PFSK-1 (cell line): ENCODE data around the gene PHACTR1.

Experiments
- FOXP2 ChIP-seq: optimal IDR thresholded peaks from 2 replicates; pipeline ENCODE3; 2011; ENCODE audit warnings: borderline replicate concordance, control low read depth, inconsistent platforms; ENCODE audit not compliant: insufficient read depth; ENCODE audit errors: extremely low read length, extremely low read depth
- POLR2AphosphoS5 ChIP-seq: IDR thresholded peaks from 2 replicates; pipeline ENCODE4 v1.6.1; 2012; ENCODE audit warnings: low read depth, mild to moderate bottlenecking, control low read depth, low read length, moderate library complexity
- REST ChIP-seq, 2 experiments: IDR thresholded peaks; 2 replicates each; pipeline versions ENCODE4 v1.6.1 to v1.8.0; 2011 to 2012; ENCODE audit warnings: low read depth in 2 of 2, low read length in 2 of 2, control low read depth in 1 of 2, inconsistent platforms in 1 of 2, mild to moderate bottlenecking in 1 of 2, moderate library complexity in 1 of 2; ENCODE audit not compliant: insufficient read depth in 1 of 2
- SIN3A ChIP-seq: IDR thresholded peaks from 2 replicates; pipeline ENCODE4 v1.6.1; 2012; ENCODE audit warnings: mild to moderate bottlenecking, low read length, moderate library complexity, borderline replicate concordance; ENCODE audit not compliant: insufficient read depth
- TAF1 ChIP-seq: IDR thresholded peaks from 2 replicates; pipeline ENCODE4 v1.6.1; 2012; ENCODE audit warnings: low read length, control low read depth, borderline replicate concordance; ENCODE audit not compliant: insufficient read depth

The PHACTR1 gene

GRCh38 chr6:13113376-13113775 lies 396.8 kb downstream of the PHACTR1 start:
- TF ChIP-seq POLR2AphosphoS5: no peak
- TF ChIP-seq TAF1: no peak
- TF ChIP-seq SIN3A: no peak

GRCh38 chr6:13113981-13114593 lies 397.5 kb downstream of the PHACTR1 start:
- no peak for TF ChIP-seq POLR2AphosphoS5
- no peak for TF ChIP-seq FOXP2
- TF ChIP-seq TAF1: no peak
- TF ChIP-seq SIN3A: no peak
- TF ChIP-seq REST (IDR thresholded peaks at IDR 0.05; ENCODE audit: insufficient read depth in 1 of 2, low read depth in 2 of 2, low read length in 2 of 2): no peak

GRCh38 chr6:13116155-13116554 lies 399.6 kb downstream of the PHACTR1 start:
- TF ChIP-seq POLR2AphosphoS5 (no peak), REST (IDR thresholded peaks at IDR 0.05; ENCODE audit: insufficient read depth in 1 of 2, low read depth in 2 of 2, low read length in 2 of 2) (no peak), SIN3A (no peak), FOXP2 (no peak), TAF1 (no peak)

GRCh38 chr6:13117570-13117969 lies 401.0 kb downstream of the PHACTR1 start:
- TF ChIP-seq POLR2AphosphoS5 (no peak), SIN3A (no peak), FOXP2 (no peak), TAF1 (no peak), REST (IDR thresholded peaks at IDR 0.05; ENCODE audit: insufficient read depth in 1 of 2, low read depth in 2 of 2, low read length in 2 of 2) (no peak)

GRCh38 chr6:13119549-13119948 lies 403.0 kb downstream of the PHACTR1 start:
- no peak for TF ChIP-seq FOXP2
- no peak for TF ChIP-seq REST (IDR thresholded peaks at IDR 0.05; ENCODE audit: insufficient read depth in 1 of 2, low read depth in 2 of 2, low read length in 2 of 2)
- no peak for TF ChIP-seq TAF1
- no peak for TF ChIP-seq SIN3A
- TF ChIP-seq POLR2AphosphoS5: no peak
